Parathyroid adenoma (tissue), 2 donors: ENCODE results near the gene FBXL17.

Experiments
- H2AFZ ChIP-seq: fragments of 300-600 bp; sonication (generic); one replicate; pipeline ENCODE4 v1.7.0; 2017; ENCODE audit warnings: antibody characterized with exemption, mild to moderate bottlenecking
- H3K27ac ChIP-seq: fragments of 300-600 bp; sonication (generic); one replicate; pipeline ENCODE4 v1.7.0; 2017
- H3K27me3 ChIP-seq: fragments of 300-600 bp; sonication (generic); one replicate; pipeline ENCODE4 v1.7.0; 2017; ENCODE audit warnings: low read length; ENCODE audit not compliant: control insufficient read depth, insufficient read depth
- H3K36me3 ChIP-seq: fragments of 300-600 bp; sonication (generic); one replicate; pipeline ENCODE4 v1.7.0; 2017; ENCODE audit warnings: low read length; ENCODE audit not compliant: control insufficient read depth, insufficient read depth
- H3K4me1 ChIP-seq: fragments of 300-600 bp; sonication (generic); one replicate; pipeline ENCODE4 v1.7.0; 2017; ENCODE audit warnings: control low read depth
- H3K4me2 ChIP-seq: fragments of 300-600 bp; sonication (generic); one replicate; pipeline ENCODE4 v1.7.0; 2017; ENCODE audit warnings: low read length
- H3K4me3 ChIP-seq: fragments of 300-600 bp; sonication (generic); one replicate; pipeline ENCODE4 v1.7.0; 2017; ENCODE audit warnings: low read depth, low read length
- H3K79me2 ChIP-seq: fragments of 300-600 bp; sonication (generic); one replicate; pipeline ENCODE4 v1.7.0; 2017; ENCODE audit warnings: control low read depth
- H3K9ac ChIP-seq: fragments of 300-600 bp; sonication (generic); one replicate; pipeline ENCODE4 v1.7.0; 2017; ENCODE audit warnings: mild to moderate bottlenecking
- H3K9me3 ChIP-seq: fragments of 300-600 bp; sonication (generic); one replicate; pipeline ENCODE4 v1.7.0; 2017; ENCODE audit warnings: low read length; ENCODE audit not compliant: control insufficient read depth
- TF ChIP-seq, protein P1 (sequence below): fragments of 300-600 bp; sonication (generic); IDR thresholded peaks from one replicate; pipeline ENCODE4 v1.7.0; 2017; ENCODE audit warnings: antibody characterized with exemption, mild to moderate bottlenecking
- donor health status: primary hyperparathyroidism.

FBXL17 gene

DNA sequence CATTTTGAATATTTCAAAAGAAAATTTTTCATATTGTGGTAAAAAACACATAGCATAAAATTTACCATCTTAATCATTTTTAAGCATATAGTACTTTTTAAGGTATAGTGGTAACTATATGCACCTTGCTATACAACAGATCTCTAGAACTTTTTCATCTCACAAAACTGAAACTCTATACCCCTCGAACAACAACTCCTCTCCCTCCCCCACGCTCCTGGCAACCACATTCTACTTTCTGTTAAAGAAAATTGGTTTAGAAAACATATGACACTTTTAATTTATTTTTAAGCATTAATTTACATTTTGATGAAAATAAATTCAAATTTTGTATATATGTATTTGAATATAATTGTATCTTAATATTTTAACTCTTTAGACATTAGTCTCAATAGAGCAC, 563.9 kb downstream of the FBXL17 start:
- Histone ChIP-seq H3K27ac (no peak overlapping the region), H3K4me1 (peaks cover 22% of the 10 kb centered on the region), H3K27me3 (no peaks in the 10 kb centered on the region), H3K9ac (no peak overlapping the region), H3K36me3 (no peaks in the 10 kb centered on the region), H3K4me3 (no peak overlapping the region), H3K9me3 (no peaks in the 10 kb centered on the region), H2AFZ (no peak overlapping the region), H3K4me2 (no peak overlapping the region), H3K79me2 (no peaks in the 10 kb centered on the region)
- TF ChIP-seq, protein P1, sequence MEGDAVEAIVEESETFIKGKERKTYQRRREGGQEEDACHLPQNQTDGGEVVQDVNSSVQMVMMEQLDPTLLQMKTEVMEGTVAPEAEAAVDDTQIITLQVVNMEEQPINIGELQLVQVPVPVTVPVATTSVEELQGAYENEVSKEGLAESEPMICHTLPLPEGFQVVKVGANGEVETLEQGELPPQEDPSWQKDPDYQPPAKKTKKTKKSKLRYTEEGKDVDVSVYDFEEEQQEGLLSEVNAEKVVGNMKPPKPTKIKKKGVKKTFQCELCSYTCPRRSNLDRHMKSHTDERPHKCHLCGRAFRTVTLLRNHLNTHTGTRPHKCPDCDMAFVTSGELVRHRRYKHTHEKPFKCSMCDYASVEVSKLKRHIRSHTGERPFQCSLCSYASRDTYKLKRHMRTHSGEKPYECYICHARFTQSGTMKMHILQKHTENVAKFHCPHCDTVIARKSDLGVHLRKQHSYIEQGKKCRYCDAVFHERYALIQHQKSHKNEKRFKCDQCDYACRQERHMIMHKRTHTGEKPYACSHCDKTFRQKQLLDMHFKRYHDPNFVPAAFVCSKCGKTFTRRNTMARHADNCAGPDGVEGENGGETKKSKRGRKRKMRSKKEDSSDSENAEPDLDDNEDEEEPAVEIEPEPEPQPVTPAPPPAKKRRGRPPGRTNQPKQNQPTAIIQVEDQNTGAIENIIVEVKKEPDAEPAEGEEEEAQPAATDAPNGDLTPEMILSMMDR = no peak

DNA sequence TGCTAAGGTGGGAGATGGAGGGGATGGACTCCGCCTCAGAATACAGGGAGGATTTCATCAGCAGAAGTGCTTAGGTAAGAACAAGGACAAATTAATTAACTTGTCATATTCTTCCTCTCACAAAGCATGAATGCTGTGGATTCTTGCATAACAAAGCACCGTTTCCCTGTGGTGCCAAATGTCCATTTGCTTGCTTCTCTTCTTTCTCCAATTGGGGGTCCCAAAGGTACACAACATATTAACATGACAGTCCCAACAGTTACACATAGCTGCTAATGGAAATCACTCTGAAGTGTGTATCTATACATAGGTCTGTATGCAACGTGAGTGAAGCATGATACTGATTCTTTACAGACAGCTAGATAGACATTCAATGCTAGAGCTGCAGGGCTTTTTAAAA, 564.5 kb downstream of the FBXL17 start:
- Histone ChIP-seq H2AFZ (no peak overlapping the region), H3K4me1 (peaks cover 22% of the 10 kb centered on the region), H3K27me3 (no peaks in the 10 kb centered on the region), H3K9me3 (no peaks in the 10 kb centered on the region), H3K36me3 (no peaks in the 10 kb centered on the region), H3K9ac (no peak overlapping the region), H3K4me3 (no peak overlapping the region), H3K4me2 (no peak overlapping the region), H3K79me2 (no peaks in the 10 kb centered on the region), H3K27ac (no peak overlapping the region)
- TF ChIP-seq, protein P1 = no peak

DNA sequence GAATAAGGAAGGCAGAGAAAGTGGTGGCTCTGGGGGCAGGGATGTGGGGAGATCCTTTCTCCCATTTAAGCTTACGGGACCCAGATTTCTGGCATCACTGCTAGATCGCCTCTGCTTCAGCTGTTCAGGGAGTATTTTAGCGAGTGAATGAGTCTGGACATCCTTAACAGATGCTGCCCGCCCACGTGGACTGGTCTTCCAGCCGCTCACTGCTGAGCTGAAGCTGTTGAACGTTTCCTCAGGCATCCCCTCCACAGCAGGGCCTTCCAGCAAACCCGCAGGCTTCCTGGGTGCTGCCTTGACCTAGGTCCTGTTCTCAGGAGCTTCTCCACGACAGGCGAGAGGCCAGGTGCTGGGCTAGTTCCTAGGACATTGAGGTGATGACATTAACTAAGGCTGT, 566.8 kb downstream of the FBXL17 start:
- Histone ChIP-seq H3K4me2 (no peak overlapping the region), H3K27me3 (no peaks in the 10 kb centered on the region)
- TF ChIP-seq, protein P1 = no peak

DNA sequence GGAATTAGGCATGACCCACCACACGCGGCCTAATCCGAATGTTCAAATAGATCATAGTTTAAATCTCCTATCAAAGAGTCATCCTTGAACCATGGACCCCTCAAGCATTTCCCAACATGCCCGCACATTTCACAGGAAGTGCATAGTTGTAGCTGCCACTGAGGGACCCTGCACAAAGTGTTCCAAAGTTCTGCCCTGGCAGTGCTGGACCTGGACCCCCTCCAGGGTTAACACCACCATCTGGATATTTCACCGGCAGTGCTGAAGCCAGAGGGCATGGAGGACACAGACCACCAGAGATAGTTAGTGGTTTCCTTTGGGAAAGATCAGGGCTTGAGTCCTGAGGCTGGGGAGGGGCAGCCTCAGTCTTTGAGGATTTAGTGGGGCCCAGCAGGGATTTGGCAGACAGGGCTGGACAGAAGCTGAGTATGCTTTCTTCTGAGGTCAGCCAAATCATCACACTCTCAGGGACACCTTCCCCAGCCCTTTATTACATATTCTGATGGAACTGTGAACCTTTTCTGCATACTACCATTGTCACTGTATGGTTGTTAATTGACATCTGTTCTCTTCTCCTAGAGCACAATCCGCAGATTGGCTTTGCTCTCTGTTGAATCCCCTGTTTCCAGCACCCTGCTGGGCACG, 567.6 kb downstream of the FBXL17 start:
- TF ChIP-seq, protein P1 = no peak
- Histone ChIP-seq H3K79me2 (no peaks in the 10 kb centered on the region), H2AFZ (no peak overlapping the region), H3K27ac (no peak overlapping the region), H3K9me3 (no peaks in the 10 kb centered on the region), H3K36me3 (no peaks in the 10 kb centered on the region), H3K9ac (no peak overlapping the region), H3K4me2 (no peak overlapping the region), H3K27me3 (no peaks in the 10 kb centered on the region), H3K4me3 (no peak overlapping the region), H3K4me1 (peaks cover 9% of the 10 kb centered on the region)

More for the DNA sequence above, 566.8 kb downstream of the FBXL17 start:
- Histone ChIP-seq H3K4me3 (no peak overlapping the region), H3K4me1 (peaks cover 11% of the 10 kb centered on the region), H3K9ac (no peak overlapping the region), H2AFZ (no peak overlapping the region), H3K27ac (no peak overlapping the region), H3K79me2 (no peaks in the 10 kb centered on the region), H3K36me3 (no peaks in the 10 kb centered on the region), H3K9me3 (no peaks in the 10 kb centered on the region)

DNA sequence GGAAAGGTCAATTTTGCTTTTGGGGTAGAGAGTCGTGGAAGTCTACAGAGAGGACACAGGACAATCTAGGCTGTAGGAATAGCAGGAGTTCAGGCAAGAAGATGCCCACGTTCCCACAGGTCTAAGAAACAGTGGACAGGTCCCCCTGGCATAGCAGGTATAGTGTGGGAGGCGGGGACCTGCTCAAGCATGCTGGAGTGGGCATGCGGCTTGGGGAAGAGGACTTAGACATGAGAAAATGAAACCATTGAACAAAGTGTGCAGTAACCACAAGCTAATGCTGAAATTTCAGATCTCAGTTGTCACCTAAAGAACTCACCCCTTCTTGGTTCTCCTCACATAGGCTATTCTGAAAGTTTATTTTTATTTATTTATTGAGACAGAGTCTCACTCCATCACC, 568.3 kb downstream of the FBXL17 start:
- Histone ChIP-seq H3K9ac (no peak overlapping the region), H3K36me3 (no peaks in the 10 kb centered on the region), H2AFZ (no peak overlapping the region), H3K27ac (no peak overlapping the region), H3K4me1 (peaks cover 9% of the 10 kb centered on the region), H3K4me2 (no peak overlapping the region), H3K4me3 (no peak overlapping the region), H3K27me3 (no peaks in the 10 kb centered on the region), H3K79me2 (no peaks in the 10 kb centered on the region), H3K9me3 (no peaks in the 10 kb centered on the region)
- TF ChIP-seq, protein P1 = no peak
